Upper lobe of left lung (tissue), 6 donors: ENCODE measurements around the gene ADAMTSL2. TPM values are rescaled to one million over a fixed set of nuclear protein-coding genes. Genes with fewer than 3 reads are reported as not detected.

Experiments
- ATAC-seq, 2 donors: fragments of 200-7000 bp; cut with Tn5 transposase; one replicate each; pipeline ENCODE4 v1.9.1; 2022; ENCODE audit warnings: mild to moderate bottlenecking in 2 of 2, moderate library complexity in 2 of 2; ENCODE audit not compliant: low FRiP score in 2 of 2
- DNase-seq, 2 donors: peaks; one replicate each; pipeline ENCODE4 v3.0.0-alpha.2; 2019 to 2020
- H3K27ac ChIP-seq, 4 donors: fragments of 200-600 bp; sonication (generic); one replicate each; pipeline ENCODE4 v1.5.1; 2016 to 2019
- H3K27me3 ChIP-seq, 4 donors: fragments of 200-600 bp; sonication (generic); one replicate each; pipeline ENCODE4 v1.5.1; 2017 to 2019
- H3K36me3 ChIP-seq, 4 donors: fragments of 200-600 bp; sonication (generic); one replicate each; pipeline ENCODE4 v1.5.1; 2016 to 2019
- H3K4me1 ChIP-seq, 4 donors: fragments of 200-600 bp; sonication (generic); one replicate each; pipeline ENCODE4 v1.5.1; 2018 to 2019
- H3K4me3 ChIP-seq, 4 donors: fragments of 200-600 bp; sonication (generic); one replicate each; pipeline ENCODE4 v1.5.1; 2017 to 2019; ENCODE audit warnings: mild to moderate bottlenecking in 2 of 4, moderate library complexity in 1 of 4
- H3K9me3 ChIP-seq, 4 donors: fragments of 200-600 bp; sonication (generic); one replicate each; pipeline ENCODE4 v1.5.1; 2018 to 2019
- CTCF ChIP-seq, 6 experiments: fragments of 450-650 bp in 4 of 6; fragments of 200-600 bp in 2 of 6; sonication (generic) in 2 of 6; IDR thresholded peaks; one replicate each; pipeline ENCODE4 v1.5.1; 2016 to 2019; ENCODE audit warnings: antibody characterized with exemption in 6 of 6
- EP300 ChIP-seq, 4 donors: sonication (generic); formaldehyde crosslinking; IDR thresholded peaks; one replicate each; pipeline ENCODE4 v1.5.1; 2017; ENCODE audit warnings: antibody characterized with exemption in 4 of 4, control low read depth in 2 of 4
- POLR2A ChIP-seq, 4 donors: fragments of 450-650 bp; IDR thresholded peaks; one replicate each; pipeline ENCODE4 v1.5.1; 2016 to 2017; ENCODE audit warnings: antibody characterized with exemption in 4 of 4, mild to moderate bottlenecking in 2 of 4
- POLR2AphosphoS5 ChIP-seq, 2 donors: sonication (generic); formaldehyde crosslinking; IDR thresholded peaks; one replicate each; pipeline ENCODE4 v1.5.1; 2017; ENCODE audit warnings: antibody characterized with exemption in 2 of 2
- WGBS, 2 donors: methylation state at CpG; one replicate each; pipeline ENCODE4 v1.1.5; 2017 to 2018; 5-methylcytosine and 5-hydroxymethylcytosine counted together
- total RNA-seq, 6 donors: library from RNA; depleted of rRNA in 4 of 6; stranded (reverse); fragments of >200 nt in 4 of 6; gene quantifications; one replicate each; pipeline versions ENCODE4 v1.1.0 to v1.2.1, GENCODE V29; 2016 to 2021
- donor health status: DM: no; HTN: no; CAD: no; lungs with moderate emphysema.
- donor health status: DM: no; HTN: yes; CAD: no; lungs with severe emphysema.

The ADAMTSL2 gene
- total RNA-seq, 6 donors from 2014 or later, result 1.4 to 34.8 (median 19.2) TPM

DNA sequence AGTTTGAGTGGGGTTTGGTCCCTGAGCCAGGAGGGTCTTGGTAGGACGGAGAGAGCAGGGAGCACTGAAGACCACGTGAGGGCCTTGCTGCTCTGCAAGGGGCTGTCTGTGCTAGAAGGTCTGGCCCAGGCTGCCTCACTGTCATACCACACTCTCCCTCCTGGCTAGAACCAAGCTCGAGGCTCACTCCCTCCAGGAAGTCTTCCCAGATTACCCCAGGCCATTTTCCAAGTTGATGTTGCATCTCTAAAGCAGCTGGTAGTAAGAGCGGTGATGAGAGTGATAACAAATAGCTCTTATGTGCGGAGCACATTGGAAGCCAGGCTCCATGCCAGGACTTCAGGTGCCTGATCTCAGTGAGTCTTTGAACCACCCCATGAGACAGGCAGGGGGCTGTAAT, 16.3 kb upstream of the ADAMTSL2 start:
- H3K36me3 ChIP-seq, result no peaks in the 10 kb centered on the region
- ATAC-seq, result no peak
- DNase-seq, result no peak
- peaks cover 4 to 10% (median 5%) of the 10 kb centered on the region in 4 donors for H3K4me1 ChIP-seq
- no peak overlapping the region for H3K4me3 ChIP-seq
- H3K9me3 ChIP-seq, result no peaks in the 10 kb centered on the region
- TF ChIP-seq POLR2A (IDR thresholded peaks at IDR 0.05), result no peak
- TF ChIP-seq EP300 (IDR thresholded peaks at IDR 0.05), result no peak
- TF ChIP-seq POLR2AphosphoS5 (IDR thresholded peaks at IDR 0.05), result no peak
- TF ChIP-seq CTCF (IDR thresholded peaks at IDR 0.05), result no peak
- 81 to 100% methylated on average over 1 to 5 of the region's 5 CpGs for WGBS, 2 donors
- H3K27me3 ChIP-seq, result peaks cover 0 to 3% (median 0%) of the 10 kb centered on the region in 4 donors
- H3K27ac ChIP-seq, result no peak overlapping the region

DNA sequence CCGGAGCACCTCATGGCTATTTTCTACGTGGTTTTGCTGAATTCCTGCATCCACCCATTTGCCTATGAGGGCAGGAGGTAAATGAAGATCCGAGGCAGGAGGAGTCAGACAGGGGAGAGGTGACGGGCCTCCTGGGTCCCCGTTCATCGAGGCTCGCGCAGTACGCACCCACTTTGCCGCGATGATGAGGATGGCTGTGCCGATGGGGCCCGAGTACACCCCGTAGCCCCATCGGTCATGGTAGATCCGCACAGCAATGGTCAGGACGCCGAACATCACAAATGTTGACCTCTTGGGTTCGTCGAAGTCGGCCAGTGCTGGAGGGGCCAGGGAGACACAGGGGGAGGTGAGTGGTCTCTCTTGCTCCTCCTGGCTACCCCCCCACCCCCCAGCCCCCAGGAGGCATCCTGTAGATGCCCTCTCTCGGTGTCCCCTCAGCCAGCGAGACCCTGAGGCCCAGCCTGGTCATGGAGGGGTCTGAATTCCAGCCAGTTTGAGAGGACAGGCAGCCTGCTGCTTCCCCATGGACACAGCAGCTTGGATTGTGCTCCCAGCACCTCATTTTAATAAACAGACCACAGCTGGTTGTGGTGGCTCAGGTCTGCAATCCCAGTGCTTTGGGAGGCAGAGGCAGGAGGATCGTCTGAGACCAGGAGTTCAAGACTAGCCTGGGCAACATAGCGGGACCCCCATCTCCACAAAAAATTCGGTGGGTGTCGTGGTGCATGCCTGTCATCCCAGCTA, 15.6 kb upstream of the ADAMTSL2 start:
- Histone ChIP-seq H3K27me3 (peaks cover 0 to 3% (median 0%) of the 10 kb centered on the region in 4 donors), H3K27ac (no peak overlapping the region), H3K9me3 (no peaks in the 10 kb centered on the region), H3K4me3 (no peak overlapping the region), H3K4me1 (peaks cover 0 to 8% (median 2%) of the 10 kb centered on the region in 4 donors), H3K36me3 (no peaks in the 10 kb centered on the region)
- TF ChIP-seq CTCF (IDR thresholded peaks at IDR 0.05) (no peak), POLR2AphosphoS5 (IDR thresholded peaks at IDR 0.05) (no peak), POLR2A (IDR thresholded peaks at IDR 0.05) (no peak), EP300 (IDR thresholded peaks at IDR 0.05) (no peak)
- ATAC-seq (no peak), DNase-seq (peak in 1 of 2 donors; percentile 53)
- 85 to 93% methylated on average over 8 to 27 of the region's 27 CpGs for WGBS, 2 donors

DNA sequence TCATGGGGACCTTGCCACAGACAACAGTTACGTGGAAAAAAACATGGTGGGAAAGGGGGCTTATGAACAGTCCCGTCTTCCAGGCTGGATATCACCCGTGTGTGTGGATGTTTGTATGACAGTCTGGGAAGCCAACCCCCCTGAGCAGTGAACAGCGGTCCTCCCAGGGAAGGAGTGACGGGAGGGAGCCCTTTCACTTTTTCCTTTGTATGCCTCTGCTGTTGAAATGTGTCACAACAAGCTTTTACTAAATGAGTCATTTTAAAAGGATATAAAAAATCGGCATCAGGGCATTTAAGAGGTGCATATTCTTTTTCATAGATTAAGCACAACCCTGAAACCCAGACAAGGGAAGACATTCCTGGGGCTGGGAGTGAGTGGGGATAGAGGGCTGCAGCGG, 14.8 kb upstream of the ADAMTSL2 start:
- peaks cover 0 to 5% (median under 1%) of the 10 kb centered on the region in 4 donors for H3K4me1 ChIP-seq
- ATAC-seq, result no peak
- no peak for TF ChIP-seq POLR2AphosphoS5 (IDR thresholded peaks at IDR 0.05)
- no peak for TF ChIP-seq POLR2A (IDR thresholded peaks at IDR 0.05)
- TF ChIP-seq EP300 (IDR thresholded peaks at IDR 0.05), result no peak
- TF ChIP-seq CTCF (IDR thresholded peaks at IDR 0.05), result no peak
- H3K36me3 ChIP-seq, result no peaks in the 10 kb centered on the region
- DNase-seq, result no peak
- no peak overlapping the region for H3K4me3 ChIP-seq
- no peaks in the 10 kb centered on the region for H3K9me3 ChIP-seq
- peaks cover 0 to 3% (median 0%) of the 10 kb centered on the region in 4 donors for H3K27me3 ChIP-seq
- WGBS, 2 donors, result 57 to 75% methylated on average over 7 of the region's 7 CpGs
- no peak overlapping the region for H3K27ac ChIP-seq

DNA sequence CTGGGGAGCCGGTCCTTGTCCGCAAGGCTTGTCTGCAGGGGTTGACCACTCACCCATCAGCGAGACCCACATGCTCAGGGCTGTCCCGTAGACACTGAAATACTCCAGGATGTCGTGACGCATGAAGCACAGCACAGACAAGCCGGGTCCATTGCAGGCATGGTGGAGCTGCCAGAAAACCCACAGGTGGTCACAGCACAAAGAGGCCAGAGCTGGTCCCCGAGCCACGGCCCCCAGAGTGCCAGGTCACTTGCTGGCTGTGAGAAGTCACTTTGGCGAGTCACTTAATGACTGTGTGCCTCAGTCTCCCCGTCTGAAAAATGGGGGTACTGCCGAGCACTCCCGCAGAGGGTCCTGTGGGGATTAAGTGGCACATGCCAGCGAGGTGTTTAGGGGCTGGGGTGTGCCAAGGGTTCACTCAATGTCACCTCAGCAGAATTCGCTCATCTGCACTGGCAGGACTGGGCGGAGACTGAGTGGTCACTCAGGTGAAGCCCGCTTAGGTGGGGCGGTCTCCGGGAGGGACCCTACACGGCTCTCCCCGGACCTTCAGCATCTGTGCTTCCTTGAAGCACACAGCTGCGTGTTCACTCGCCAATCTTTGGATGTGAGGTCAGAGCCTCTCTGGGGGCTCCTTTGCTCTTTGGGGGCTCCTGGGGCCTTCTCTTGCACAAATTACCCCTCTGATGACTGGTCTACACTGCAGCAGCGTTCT, 14.2 kb upstream of the ADAMTSL2 start:
- 86 to 89% methylated on average over 12 to 21 of the region's 24 CpGs for WGBS, 2 donors
- ATAC-seq, result peak in 1 of 2 donors; percentile 1

More for the DNA sequence above, 14.2 kb upstream of the ADAMTSL2 start:
- Histone ChIP-seq H3K27ac (no peak overlapping the region), H3K4me3 (no peak overlapping the region), H3K9me3 (no peaks in the 10 kb centered on the region), H3K36me3 (no peaks in the 10 kb centered on the region), H3K27me3 (peaks cover 0 to under 1% (median 0%) of the 10 kb centered on the region in 4 donors), H3K4me1 (no peaks in the 10 kb centered on the region)
- TF ChIP-seq POLR2A (IDR thresholded peaks at IDR 0.05) (no peak), CTCF (IDR thresholded peaks at IDR 0.05) (no peak), EP300 (IDR thresholded peaks at IDR 0.05) (no peak), POLR2AphosphoS5 (IDR thresholded peaks at IDR 0.05) (no peak)
- no peak for DNase-seq
